Fibroblast of skin of left quadriceps (primary cell): ENCODE measurements around the gene PLAC1.
A peak's percentile ranks its signal among the peaks of the same experiment; 100 is the strongest.

ENCODE experiments used
- DNase-seq, 2 experiments: peaks; one replicate each; pipeline ENCODE4 v3.0.0-alpha.2; 2013; ENCODE audit warnings: low read depth in 2 of 2

Gene PLAC1

DNA sequence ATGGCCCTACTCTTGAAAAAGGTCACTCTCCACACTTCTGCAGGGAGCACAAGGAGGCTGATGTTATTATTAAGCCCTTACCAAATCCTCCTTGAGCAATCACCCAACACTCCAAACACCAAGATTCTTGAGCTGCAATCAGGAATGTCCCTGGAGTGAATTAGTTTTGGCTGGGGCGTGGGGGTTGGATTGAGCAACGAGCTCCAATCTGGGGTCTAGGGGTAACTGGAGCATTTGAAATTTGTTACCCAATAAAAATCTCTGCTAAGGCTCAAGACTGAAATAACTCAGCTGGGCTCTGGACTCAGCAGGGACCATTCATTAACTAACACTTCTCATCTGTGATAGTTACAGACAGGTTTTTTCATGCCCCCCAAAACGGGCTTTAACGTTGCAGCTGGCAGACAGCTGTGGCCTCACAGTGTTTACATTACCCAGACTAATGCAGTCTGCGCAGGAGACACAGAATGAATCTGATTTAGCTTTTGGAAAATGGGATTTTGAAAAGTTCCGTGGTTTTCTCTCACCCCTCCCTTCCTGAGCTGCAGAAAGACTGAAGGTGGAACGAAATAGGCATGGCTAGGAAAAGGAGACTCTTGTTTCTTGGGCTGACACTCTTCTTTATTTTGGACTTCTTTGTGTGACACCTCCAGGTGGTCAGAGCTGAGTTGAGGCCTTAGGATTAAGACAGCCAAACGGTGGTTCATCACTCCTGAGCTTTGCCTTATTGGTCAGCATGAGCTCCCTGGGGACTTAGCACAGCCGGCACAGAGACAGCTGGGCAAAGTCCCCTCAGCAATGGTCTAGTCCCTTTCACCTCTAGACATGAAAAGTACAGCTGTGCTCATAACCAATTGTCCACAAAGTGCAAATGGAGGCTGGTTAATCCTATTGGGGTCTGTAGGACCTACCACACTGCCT lies 26.6 kb downstream of the PLAC1 start:
- peak; percentile 86 to 89 for DNase-seq

DNA sequence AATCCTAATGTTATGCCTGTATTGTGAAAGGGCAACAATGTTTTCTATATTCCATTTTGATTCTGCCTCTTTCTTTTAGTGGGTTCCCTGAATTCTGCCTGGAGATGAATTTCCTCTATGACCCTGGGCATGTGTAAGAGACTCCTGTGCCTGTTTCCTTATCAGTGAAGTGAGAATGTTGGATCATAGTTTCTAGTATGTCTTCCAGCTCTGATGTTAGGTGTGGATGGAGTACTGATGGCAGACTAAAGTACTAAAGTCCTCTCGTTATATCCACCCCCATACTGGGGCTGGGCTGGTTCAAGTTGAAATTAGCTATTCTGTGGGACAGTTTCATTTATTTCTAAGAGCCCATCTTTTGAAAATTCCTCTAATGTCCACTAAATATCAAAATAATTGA lies 29.6 kb downstream of the PLAC1 start:
- DNase-seq: no peak

GRCh38 chrX:134626434-134626833 lies 31.8 kb downstream of the PLAC1 start:
- no peak for DNase-seq

- no peak for DNase-seq
These were observed 33.0 kb downstream of the PLAC1 start for GRCh38 chrX:134625315-134625718.

- DNase-seq: no peak
These were observed 34.2 kb downstream of the PLAC1 start for GRCh38 chrX:134624046-134624430.

- DNase-seq: no peak
These were observed 34.8 kb downstream of the PLAC1 start for GRCh38 chrX:134623293-134624045.

DNA sequence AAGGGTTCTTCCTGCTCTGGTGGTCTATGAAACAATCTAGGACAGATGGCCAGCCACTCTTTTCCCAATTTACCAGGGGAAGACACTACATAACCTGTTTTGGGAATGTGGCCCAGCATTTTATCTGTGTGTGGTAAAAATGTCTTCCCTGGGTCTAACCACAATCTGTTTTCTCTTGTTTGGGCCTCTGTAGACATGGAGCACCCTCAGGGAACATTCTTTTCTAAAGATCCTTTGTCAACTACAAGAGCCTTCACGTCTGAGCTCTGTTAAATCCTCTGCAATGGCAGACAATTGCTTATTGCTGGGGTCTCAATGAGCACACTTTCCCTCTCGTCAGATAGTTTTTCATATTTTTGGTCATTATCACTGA lies 35.5 kb downstream of the PLAC1 start:
- DNase-seq: no peak

- peak; percentile 86 for DNase-seq
These were observed 36.0 kb downstream of the PLAC1 start for GRCh38 chrX:134622056-134622812.

- DNase-seq: no peak
These were observed 38.4 kb downstream of the PLAC1 start for GRCh38 chrX:134619838-134620237.

GRCh38 chrX:134613396-134613795 lies 44.9 kb downstream of the PLAC1 start:
- no peak for DNase-seq

- DNase-seq: no peak
These were observed 50.1 kb downstream of the PLAC1 start for GRCh38 chrX:134608153-134608552.

DNA sequence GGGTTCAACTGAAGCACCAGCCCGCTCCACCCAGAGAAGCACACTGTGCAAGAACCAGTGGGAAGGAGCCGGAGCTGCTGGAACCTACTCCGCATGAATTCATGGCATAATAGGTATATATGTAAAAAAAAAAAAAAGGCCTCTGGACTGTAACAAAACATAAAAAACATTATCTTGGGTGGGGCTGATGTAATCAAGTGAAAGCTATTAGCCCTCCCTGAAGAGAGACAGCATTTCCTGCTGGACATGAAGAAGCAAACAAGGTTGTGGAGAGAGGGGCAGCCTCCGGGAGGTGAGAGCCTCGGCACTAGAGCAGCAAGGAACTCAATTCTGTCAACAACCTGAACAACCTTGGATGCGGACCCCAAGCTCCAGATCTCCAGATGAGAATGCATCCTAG lies 50.7 kb downstream of the PLAC1 start:
- no peak for DNase-seq

DNA sequence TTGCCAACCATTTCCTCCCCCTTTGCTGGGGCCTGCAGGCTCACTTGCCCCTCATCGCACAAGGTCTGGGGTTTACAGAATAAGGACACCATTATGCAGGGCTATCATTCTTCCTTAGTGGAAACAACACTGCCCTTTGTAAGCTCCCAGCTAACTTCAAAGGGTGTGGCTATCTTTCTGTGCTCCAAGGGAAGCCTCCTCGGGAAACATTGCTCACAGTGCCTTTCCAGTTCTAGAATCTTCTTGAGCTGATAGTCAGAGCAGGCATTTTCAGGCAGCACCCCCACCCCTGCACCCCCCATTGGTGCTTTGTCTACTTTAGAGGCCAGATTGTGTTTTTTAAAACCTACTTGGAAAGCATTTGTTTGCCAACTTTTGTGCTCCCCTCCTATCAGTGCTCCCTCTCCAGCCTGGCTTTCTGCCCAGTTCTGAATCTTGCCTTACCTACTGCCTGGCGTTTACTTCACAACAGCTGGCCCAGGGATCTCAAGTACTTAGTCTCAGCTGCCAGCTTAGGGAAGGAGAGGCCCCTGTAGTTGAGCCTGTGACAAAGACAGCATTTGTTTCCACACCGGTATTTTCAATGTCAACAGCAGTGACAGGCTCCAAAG lies 53.5 kb downstream of the PLAC1 start:
- DNase-seq: no peak

DNA sequence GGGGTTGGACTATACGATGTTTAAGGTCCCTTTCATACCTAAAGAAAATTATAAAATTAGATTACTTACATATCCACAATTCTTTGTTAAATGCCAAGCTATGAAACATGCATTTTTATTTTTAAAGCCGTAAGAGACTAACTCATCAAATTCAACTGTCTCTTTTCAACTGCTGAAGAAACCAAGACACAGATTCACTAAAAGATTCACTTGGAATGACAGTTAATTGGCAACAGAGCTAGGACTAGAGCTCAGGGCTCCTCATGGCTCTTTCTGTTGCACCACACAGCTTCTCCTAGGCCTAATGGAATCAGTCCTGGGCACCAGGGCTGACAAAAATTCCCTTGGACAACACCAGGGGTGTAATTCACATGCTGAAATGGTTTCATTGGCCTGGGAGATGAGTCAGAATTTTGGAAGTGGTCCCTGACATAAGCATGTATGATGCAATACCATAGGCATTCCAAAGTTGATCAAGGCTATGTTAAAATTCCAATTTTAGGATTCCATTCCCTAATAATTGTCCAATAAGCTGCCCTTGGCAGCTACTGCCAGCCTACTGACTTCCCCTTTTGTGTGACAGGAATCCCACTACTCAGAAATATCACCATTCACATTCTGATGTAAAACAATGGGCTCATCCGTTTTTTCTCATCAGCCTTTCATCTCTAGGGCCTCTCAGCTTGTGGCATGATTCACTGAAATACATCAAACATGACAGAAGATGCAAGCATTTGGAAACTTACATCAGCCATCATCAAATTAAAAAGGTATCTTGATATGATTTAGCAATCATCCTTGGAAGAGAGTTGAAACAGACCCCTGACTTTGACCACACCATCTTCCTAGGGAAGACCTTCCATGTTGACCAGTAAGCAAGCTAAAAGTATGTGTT lies 54.2 kb downstream of the PLAC1 start:
- peak; percentile 94 for DNase-seq

DNA sequence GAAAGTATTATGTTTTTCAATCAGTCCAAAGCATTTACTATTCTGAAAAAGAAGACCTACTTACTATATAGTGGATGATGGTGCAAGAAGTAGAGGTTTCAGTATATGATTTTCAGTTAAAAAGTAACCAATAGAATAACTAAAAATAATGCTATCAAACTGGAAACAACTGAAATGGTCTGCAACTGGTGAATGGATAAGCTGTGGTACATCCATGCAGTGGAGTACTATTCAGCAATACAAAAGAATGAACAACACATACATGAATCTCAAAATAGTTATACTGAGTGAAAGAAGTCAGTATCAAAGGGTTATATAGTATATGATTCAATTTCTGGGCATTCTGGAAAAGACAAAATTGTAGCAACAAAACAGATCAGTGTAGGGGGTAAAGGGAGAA lies 55.9 kb downstream of the PLAC1 start:
- no peak for DNase-seq

- DNase-seq: no peak
These were observed 57.0 kb downstream of the PLAC1 start for GRCh38 chrX:134601240-134601765.

DNA sequence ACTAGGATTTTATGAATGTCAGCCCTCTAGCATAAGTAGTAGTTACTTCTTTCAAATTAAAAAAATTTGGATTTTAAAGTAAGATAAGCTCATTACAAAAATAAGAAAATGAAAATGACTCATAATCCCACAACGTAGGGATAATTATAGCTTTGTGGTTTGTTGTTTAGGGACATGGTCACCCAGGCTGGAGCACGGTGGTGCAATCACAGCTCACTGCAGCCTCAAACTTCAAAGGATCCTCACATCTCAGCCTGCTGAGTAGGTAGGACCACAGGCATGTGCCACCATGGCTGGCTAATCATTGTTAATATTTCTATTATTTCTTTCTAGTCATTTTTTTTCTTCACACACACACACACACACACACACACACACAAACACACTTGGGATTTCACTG lies 57.6 kb downstream of the PLAC1 start:
- DNase-seq: no peak

GRCh38 chrX:134599184-134599914 lies 58.9 kb downstream of the PLAC1 start:
- peak; percentile 90 to 91 for DNase-seq

- DNase-seq: no peak
These were observed 66.0 kb downstream of the PLAC1 start for GRCh38 chrX:134592303-134592702.

GRCh38 chrX:134591502-134591901 lies 66.8 kb downstream of the PLAC1 start:
- no peak for DNase-seq
